GM12873 (cell line): Measurements from ENCODE around the gene PPA2.

Experiments
- CTCF ChIP-seq: IDR thresholded peaks from 2 replicates; pipeline ENCODE4 v1.5.1; 2012; ENCODE audit warnings: low read depth, mild to moderate bottlenecking, moderate library complexity, low read length, control low read depth; ENCODE audit not compliant: insufficient read depth; ENCODE audit errors: missing control alignments

PPA2 gene

DNA sequence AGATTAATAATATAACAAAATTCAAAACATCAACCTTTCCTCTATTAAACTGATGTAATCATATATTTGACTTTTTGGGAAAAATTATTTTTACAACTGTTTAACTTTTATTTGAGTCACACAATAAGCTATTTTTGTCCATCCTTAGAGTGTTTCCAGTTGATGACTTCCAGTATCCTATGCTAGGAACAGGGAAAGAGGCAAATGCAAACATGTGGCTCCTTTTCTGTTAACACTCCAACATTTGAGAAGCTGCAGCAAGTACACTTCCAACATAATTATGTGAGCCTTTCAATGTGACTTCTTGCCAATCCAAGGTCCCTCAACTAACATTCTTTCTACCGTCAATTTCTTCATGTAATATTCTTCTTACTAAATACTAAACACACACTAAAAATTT lies 117.7 kb downstream of the PPA2 start:
- TF ChIP-seq CTCF: no peak

DNA sequence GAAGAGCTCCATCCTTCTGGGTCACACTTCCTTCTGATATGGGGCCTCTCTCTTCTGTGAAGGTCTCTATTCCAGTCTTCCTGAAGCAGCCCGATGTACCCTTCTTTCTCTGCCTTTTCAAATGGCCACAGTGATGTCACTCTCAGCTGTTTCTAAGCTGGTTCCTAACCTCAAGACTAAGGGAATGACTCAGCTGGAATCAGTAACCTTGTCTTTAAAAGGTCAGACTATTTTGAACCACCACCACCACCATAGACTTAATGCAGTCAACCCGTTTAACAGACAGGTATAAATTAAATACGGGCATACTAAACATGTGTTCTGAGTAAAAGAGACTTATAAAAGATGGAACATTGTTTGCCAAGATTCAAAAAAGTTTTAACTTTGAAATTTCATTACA lies 121.0 kb downstream of the PPA2 start:
- TF ChIP-seq CTCF: no peak

DNA sequence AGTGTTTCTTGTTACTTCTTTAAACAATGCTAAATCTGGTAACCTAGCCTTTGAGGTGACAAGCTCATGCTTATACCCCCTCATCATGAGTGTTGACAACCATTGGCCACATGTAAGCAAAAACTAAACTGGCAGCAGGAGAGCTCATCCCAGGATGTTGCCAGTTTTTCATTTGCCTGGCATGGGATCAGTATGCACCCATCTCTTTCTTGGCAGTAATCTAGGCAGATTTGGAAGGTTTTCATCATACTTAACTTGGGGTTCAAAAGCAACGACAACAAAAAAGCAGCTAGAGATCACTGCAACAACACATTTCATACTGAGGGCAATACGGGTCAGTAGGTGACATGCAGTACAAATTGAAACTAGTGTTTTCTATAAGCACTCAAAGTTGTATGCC lies 122.0 kb downstream of the PPA2 start:
- TF ChIP-seq CTCF: no peak

GRCh38 chr4:105350859-105351490 lies 122.9 kb downstream of the PPA2 start:
- TF ChIP-seq CTCF: no peak

- no peak for TF ChIP-seq CTCF
These were observed 125.1 kb downstream of the PPA2 start for GRCh38 chr4:105348719-105349118.

- TF ChIP-seq CTCF: no peak
These were observed 127.0 kb downstream of the PPA2 start for GRCh38 chr4:105346869-105347268.

DNA sequence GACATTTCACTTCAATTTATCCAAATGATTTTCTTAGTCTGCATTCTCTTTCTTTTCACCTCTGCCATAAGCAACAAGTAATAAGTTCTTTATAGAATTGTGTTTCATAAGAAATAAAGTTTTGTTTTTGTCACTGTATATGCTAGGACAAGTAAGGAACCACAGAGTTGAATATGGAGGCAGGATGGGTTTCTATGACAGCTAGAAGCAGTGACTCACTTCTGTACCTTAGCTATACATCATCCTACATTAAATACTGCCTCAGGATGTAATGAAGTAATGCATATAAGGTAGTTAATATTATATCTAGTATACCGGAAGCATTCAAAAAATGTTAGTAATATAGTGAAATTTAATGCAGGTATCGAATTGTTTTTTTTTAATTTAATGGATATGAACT lies 128.0 kb downstream of the PPA2 start:
- no peak for TF ChIP-seq CTCF
